OCI-M1 (cell line): ENCODE data around the gene YJU2.
"Not testable (repeated sequence)": the region's sequence is repeated elsewhere in the genome, so short reads cannot be mapped to it uniquely, and the experiment has no call there.

Experiments
- DNase-seq: peaks from one replicate; lab custom pipeline; 2025; lab: John Stamatoyannopoulos, UW

The YJU2 gene

DNA sequence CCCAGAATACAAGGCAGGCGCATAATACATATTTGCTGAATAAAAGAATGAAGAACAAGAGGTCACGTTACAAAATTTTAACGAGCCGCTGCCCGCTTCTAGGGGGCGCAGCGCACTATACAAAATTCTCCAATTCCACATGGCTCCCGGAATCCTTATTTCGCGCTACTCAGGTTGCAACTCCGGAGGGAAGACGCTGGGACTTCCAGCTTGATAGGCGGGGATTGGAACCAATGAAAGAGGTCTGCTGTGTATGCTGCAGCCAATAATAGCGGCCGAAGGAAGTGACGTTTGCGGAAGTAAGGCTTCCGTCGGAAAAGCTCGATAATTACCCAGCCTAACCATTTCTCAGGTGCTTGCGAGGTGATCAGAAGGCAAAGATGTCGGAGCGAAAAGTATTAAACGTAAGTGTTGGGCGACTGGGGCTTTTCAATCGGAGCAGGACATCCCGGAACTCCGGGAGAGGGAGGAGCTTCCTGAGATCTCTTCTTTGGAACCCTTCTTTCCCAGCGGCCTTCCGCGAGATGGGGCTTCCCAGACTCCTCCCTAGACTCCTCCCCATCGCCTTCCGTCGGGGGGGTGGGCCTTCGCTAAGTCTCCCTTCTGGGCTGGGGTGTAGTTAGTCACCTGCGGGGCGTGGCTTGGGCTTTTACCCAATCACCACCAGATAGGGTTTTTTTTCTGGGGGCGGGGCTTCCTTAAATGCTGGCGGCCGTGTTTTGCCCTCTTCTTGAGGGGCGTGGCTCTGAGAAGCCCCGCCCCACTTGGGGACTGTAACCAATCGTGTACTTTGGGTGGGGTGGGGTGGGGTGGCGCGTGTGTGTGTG is at the start of gene YJU2:
YJU2 (plus strand) TSS at position 314 of the 827 bp plus-strand sequence; CDS start at position 381, 67 bp downstream.
- peak; percentile 98 for DNase-seq

DNA sequence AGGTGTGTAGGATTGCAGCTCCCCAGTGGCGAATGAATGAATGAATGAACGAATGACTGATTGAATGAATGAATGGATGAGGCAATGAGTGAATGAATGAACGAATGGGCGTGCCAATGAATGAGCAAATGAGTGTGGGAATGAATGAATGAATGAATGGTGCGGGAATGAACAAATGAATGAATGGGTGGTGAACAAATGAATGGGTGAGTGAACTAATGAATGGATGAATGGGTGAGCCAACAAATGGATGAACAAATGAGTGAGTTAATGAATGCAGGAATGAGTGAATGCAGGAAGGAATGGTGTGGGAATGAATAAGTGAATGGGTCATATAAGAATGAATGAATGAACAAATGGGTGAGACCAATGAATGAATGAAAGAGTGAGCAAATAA is 49.7 kb upstream of the YJU2 start:
- DNase-seq: no peak

DNA sequence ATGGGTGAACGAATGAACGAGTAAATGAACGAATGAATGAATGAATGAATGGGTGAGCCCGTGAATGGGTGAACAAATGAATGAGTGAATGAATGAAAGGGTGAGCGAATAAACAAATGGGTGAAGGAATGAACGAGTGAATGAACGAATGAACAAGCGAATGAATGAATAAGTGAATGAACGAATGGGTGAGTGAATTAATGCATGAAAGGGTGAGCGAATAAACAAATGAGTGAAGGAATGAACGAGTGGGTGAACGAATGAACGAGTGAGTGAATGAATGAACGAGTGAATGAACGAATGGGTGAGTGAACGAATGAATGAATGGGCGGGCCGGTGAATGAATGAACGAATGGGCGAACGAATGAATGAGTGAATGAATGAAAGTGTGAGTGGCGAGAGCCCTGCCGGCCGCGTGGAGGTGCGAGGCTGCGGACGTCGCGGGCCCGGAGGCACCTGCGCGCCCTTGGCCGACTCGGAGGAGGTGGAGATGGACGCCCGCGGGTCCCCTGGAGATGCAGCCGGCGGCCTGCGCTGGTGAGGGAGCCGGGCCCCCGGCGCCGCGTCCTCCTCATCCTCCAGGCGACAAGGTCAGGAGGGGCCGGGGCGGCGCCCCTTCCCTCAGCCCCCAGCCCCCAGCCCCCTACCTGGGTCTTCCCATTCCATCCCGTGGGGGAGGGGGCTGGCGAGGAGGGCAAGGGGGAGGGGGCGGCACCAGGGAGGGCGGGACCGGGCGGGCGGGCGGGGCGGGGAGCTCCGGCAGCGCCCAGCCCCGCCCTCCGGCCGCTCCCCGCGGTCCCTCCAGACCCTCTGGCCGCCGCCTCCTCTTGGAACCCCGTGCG is 49.0 kb upstream of the YJU2 start:
- DNase-seq: no peak

- DNase-seq: no peak
These were observed 48.3 kb upstream of the YJU2 start for GRCh38 chr19:4198467-4199126.

GRCh38 chr19:4199699-4200293 is 47.1 kb upstream of the YJU2 start:
- DNase-seq: no peak

- no peak for DNase-seq
These were observed 45.8 kb upstream of the YJU2 start for GRCh38 chr19:4200940-4201542.

DNA sequence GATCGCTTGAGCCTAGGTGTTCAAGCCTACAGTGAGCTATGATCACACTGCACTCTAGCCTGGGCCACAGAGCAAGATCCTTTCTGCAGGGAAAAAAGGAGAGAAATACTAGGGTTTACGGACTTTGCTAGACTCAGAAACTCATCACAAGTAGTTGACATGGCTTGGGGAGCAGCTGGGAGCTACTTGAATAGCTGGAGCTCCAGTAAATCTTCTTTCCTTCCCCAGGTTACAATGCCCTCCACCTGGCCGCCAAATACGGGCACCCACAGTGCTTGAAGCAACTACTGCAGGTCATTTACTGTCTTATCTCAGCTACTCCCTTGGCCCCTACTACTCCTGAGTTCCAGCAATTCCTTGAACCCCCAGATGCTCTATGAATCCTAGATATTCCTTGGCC is 45.1 kb upstream of the YJU2 start:
- DNase-seq: no peak

- no peak for DNase-seq
These were observed 39.9 kb upstream of the YJU2 start for GRCh38 chr19:4206818-4207484.

- DNase-seq: peak; percentile 4
These were observed 38.3 kb upstream of the YJU2 start for GRCh38 chr19:4208385-4209094.

DNA sequence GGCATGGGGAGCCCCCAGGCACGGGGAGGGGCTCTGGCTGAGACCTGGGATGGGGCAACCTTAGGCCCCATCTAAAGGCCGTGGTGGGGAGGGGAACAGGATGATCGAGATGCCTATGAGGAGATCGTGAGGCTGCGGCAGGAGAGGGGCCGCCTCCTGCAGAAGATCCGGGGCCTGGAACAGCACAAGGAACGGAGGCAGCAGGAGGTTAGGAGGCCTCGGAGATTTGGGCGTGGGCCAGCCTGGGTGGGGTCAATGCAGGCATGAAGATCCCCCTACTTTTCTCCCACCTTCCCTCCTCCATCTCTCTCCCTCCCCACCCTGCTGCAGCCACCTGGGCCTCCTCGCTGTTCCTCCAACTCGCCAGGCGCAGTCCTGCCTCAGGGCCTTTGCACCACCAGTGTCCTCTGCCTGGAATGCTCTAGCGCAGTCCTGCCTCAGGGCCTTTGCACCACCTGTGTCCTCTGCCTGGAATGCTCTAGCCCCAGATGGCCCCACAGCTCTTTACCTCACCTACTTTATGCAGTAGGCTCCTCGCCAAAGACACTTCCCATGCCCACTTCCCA is 36.6 kb upstream of the YJU2 start:
- DNase-seq: no peak

GRCh38 chr19:4213116-4213515 is 33.8 kb upstream of the YJU2 start:
- DNase-seq: no peak

DNA sequence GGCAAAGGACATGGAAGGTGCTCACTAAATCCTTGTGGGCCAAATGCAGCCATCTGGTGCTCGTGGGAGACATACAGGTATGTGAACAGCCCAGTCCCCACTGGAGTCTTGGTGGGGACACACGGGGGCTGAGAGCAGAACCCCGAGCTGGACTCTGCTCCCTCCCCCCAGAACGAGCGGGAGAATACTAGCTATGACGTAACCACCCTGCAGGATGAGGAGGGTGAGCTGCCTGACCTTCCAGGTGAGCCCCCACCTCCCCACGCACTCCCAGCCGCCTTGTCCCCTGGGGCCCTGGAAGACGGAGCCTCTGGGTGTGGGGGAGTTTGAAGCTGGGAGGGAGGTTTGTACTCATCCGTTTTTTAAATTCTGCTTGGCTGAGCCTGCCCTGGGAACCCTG is 31.1 kb upstream of the YJU2 start:
- DNase-seq: no peak

DNA sequence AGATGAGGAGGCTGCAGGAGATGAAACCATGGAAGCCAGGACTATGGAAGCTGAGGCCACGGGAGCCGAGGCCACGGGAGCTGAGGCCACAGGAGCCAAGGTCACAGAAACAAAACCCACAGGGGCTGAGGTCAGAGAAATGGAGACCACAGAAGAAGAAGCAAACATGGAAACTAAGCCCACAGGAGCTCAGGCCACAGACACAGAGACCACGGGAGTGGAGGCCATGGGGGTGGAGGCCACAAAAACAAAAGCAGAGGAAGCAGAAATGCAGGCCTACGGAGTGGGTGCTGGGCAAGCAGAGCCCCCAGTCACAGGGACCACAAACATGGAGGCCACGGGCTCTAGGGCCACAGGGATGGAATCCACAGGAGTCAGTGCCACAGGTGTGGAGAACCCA is 30.0 kb upstream of the YJU2 start:
- no peak for DNase-seq

DNA sequence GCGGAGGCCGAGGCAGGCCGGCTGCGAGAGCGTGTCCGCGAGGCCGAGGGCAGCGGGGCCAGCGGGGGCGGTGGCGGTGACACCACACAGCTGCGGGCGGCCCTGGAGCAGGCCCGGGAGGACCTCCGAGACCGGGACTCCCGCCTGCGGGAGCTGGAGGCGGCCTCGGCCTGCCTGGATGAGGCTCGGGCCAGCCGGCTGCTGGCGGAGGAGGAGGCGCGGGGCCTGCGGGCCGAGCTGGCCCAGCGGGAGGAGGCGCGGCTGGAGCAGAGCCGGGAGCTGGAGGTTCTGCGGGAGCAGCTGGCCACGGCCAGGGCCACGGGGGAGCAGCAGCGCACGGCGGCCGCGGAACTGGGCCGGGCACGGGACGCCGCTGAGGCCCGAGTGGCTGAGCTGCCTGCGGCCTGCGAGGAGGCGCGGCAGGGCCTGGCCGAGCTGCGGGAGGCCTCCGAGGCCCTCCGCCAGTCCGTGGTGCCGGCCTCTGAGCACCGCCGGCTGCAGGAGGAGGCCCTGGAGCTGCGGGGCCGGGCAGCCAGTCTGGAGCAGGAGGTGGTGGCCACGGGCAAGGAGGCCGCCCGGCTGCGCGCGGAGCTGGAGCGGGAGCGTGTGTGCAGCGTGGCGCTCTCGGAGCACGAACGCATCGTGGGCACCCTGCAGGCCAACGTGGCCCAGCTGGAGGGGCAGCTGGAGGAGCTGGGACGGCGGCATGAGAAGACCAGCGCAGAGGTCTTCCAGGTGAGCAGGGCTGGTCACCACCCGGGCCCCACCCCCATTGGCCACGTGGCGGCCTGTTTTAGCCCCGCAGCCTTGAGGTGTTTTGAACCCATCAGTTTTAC is 29.2 kb upstream of the YJU2 start:
- no peak for DNase-seq

DNA sequence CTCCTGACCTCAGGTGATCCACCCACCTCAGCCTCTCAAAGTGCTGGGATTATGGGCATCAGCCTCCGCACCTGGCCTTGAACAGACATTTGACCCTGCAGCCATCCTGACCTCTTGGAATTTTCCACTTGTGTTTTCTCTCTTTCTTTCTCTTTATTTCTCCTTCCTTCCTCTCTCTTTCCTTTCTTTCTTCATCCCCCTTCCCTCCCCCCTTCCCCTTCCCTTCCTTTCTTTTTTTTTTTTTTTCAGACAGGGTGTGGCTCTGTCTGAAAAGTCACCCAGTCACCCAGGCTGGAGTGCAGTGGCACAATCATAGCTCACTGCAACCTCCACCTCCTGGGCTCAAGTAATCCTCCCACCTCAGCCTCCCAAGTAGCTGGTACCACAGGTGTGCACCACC is 28.4 kb upstream of the YJU2 start:
- DNase-seq: not testable (repeated sequence)

GRCh38 chr19:4220188-4220587 is 26.7 kb upstream of the YJU2 start:
- no peak for DNase-seq

- no peak for DNase-seq
These were observed 22.4 kb upstream of the YJU2 start for GRCh38 chr19:4224470-4224869.

DNA sequence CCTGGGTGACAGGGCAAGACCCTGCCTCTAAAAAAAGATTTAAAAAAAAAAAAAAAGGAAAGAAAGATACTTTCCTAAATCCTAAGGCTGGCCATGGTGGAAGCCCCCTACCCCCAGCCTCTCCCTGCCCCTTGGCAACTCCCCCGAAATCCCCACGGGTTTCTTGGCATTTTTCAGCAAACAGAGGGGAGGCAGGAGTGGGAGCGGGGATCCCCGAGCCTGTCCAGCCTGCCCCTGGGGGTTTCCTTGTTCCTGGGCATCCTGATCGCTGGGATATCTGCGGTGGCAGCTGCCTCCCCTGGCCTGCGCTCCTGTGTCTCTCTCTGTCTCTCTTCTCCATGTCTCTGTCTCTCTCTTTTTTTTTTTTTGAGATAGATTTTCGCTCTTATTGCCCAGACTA is 21.0 kb upstream of the YJU2 start:
- DNase-seq: no peak

- no peak for DNase-seq
These were observed 19.1 kb upstream of the YJU2 start for GRCh38 chr19:4227771-4228170.
